GM13976 (cell line): Measurements from ENCODE around the gene H3-3A.

Experiments
- DNase-seq: peaks from one replicate; pipeline ENCODE4 v3.0.0; 2012; ENCODE audit warnings: low spot score
- in situ Hi-C: fragments of 300-500 bp; cut with MboI; formaldehyde crosslinking; loops from one replicate; pipeline ENCODE4 v1.12.0; 2022; ENCODE audit warnings: low sequenced_read_pairs, mixed read lengths, inconsistent platforms; ENCODE audit not compliant: unreplicated experiment
- TF ChIP-seq, protein P1 (sequence below): IDR thresholded peaks from 2 replicates; pipeline ENCODE4 v1.5.1; 2012; ENCODE audit warnings: borderline replicate concordance, mild to moderate bottlenecking; ENCODE audit not compliant: insufficient read depth; ENCODE audit errors: extremely low read depth, missing control alignments, control extremely low read depth

The H3-3A gene

DNA sequence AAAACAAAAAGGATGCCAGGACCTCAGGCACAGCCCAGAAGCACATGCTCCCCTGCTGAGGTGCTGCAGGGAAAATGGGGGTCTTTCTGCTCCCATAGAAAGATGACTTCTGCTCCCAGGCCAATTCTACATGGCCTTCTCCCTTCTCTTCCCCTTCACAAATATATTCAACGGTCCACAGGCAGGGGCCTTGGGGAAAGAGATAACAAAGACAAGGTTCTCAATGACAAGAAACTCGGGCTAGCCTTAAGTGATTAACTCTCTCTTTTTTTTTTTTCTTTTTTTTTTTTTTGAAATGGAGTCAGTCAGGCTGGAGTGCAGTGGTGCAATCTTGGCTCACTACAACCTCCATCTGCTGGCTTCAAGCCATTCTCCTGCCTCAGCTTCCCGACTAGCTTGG is 54.2 kb downstream of the H3-3A start:
- in situ Hi-C loops, result no loop called here
- TF ChIP-seq, protein P1, sequence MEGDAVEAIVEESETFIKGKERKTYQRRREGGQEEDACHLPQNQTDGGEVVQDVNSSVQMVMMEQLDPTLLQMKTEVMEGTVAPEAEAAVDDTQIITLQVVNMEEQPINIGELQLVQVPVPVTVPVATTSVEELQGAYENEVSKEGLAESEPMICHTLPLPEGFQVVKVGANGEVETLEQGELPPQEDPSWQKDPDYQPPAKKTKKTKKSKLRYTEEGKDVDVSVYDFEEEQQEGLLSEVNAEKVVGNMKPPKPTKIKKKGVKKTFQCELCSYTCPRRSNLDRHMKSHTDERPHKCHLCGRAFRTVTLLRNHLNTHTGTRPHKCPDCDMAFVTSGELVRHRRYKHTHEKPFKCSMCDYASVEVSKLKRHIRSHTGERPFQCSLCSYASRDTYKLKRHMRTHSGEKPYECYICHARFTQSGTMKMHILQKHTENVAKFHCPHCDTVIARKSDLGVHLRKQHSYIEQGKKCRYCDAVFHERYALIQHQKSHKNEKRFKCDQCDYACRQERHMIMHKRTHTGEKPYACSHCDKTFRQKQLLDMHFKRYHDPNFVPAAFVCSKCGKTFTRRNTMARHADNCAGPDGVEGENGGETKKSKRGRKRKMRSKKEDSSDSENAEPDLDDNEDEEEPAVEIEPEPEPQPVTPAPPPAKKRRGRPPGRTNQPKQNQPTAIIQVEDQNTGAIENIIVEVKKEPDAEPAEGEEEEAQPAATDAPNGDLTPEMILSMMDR, result no peak
- DNase-seq, result no peak

DNA sequence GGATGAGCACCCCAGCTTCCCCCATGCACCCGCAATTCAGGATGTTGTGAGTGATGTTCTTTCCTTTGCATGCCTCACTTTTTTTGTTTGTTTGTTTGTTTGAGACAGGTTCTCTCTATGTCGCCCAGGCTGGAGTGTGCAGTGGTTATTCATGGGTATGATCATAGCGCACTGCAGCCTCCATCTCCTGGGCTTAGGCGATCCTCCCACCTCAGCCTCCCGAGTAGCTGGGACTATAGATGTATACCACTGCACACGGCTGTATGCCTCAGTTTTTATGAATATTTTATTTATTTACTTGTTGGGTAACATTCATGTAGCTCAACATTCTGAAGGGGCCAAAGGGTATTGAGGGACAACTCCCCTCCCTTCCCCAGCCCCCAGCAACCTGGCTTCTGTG is 54.8 kb downstream of the H3-3A start:
- TF ChIP-seq, protein P1, result no peak
- in situ Hi-C loops, result no loop called here
- DNase-seq, result no peak

DNA sequence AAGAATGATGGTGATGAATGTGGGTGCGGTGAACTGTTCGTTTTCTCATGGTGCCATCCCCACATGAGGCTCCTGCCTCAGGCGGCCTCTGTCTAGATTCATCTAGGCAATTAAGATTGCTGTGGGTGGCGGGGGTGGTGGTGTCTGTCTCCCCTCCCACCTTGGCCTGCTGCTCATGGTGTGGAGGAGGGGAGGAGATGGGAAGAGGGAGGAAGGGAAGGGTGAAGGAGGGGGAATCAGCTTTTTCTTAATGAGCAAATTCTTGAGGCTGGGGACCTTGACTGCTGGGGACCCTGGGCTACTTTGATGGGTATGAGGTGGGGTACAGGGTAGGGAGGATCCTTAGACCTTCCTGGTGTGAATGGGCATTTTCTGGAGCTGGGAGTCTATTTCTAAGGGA is 55.8 kb downstream of the H3-3A start:
- no peak for DNase-seq
- in situ Hi-C loops, result no loop called here
- TF ChIP-seq, protein P1, result no peak

DNA sequence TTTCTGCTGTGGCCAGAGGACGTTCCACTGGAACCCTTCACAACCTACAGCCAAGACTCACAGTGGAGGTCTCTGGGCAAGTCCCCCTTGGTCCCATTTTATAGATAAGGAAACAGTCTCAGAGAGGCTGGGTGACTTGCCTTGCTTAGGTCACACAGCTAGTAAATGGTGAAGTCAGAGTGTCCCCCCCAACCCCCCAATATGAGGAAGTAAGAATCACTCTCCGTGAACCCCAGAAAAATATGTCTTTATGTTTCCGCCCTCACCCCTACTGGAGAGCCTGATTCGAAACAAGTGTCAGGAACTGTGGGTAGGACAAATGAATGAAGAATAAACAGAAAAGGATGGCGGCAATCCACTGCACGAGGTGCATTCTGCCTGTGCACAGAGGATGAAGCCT is 56.7 kb downstream of the H3-3A start:
- no peak for DNase-seq
- in situ Hi-C loops, result no loop called here
- TF ChIP-seq, protein P1, result no peak

DNA sequence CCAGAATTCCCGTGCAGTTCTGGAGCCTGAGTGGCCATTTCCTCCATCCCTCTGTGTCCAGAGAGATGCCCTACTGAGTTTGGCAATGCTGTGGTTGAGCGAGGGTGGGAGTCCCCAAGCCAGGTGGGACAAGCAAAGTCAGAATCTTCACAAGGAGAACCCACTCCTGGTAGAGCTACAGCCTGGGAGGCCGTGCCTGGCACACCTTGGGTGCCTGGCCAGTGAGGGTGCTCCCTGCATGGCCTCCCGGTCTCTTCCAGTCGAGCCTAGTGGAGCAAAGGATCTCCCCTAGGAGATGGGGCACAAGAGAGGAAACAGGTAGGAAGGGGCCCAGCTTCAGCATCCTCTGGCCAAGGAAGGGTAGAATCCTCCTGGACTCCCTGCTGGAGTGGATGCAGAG is 57.9 kb downstream of the H3-3A start:
- in situ Hi-C loops, result loop anchor here (5.0 kb wide), 1 partner anchor 53 kb away; no protein-coding TSS in a partner anchor
- TF ChIP-seq, protein P1, result no peak
- no peak for DNase-seq

DNA sequence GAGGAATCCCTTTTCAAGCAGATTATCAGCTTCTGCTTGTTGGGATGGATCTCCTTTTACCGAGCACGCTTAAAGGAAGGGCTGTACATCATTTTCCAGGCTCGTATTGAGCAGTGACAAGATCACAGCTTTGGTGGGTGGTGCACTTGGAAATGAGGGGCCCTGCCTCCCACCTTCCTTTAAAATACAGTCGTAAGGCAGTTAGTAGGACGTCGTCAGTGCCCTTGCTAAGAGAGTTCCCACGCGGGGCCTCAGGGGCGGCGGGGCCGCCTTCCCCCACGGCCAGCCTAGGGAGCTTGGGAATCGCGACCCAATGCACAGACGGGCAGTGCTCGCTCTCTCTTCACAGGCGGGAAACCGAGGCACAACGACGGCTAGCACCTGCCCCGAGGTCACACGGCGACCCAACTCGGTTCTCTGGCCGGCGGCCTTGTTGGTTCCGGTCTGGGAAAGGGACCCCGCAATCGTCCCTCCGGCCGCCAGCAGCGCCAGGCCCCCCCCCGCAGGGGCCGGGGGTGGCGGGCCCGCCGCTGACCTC is 58.6 kb downstream of the H3-3A start:
- in situ Hi-C loops, result loop anchor here (5.0 kb wide), 1 partner anchor 54 kb away; no protein-coding TSS in a partner anchor
- TF ChIP-seq, protein P1, result no peak
- DNase-seq, result no peak
